GM18508 (cell line): ENCODE measurements around the gene LTBP3.
"Not testable (repeated sequence)": the region's sequence is repeated elsewhere in the genome, so short reads cannot be mapped to it uniquely, and the experiment has no call there.

ENCODE experiments used
- ATAC-seq: cut with Tn5 transposase; IDR thresholded peaks from one replicate; pipeline ENCODE4 v1.9.1; 2021; ENCODE audit warnings: moderate number of reproducible peaks; ENCODE audit not compliant: insufficient read depth, unreplicated experiment

The LTBP3 gene

DNA sequence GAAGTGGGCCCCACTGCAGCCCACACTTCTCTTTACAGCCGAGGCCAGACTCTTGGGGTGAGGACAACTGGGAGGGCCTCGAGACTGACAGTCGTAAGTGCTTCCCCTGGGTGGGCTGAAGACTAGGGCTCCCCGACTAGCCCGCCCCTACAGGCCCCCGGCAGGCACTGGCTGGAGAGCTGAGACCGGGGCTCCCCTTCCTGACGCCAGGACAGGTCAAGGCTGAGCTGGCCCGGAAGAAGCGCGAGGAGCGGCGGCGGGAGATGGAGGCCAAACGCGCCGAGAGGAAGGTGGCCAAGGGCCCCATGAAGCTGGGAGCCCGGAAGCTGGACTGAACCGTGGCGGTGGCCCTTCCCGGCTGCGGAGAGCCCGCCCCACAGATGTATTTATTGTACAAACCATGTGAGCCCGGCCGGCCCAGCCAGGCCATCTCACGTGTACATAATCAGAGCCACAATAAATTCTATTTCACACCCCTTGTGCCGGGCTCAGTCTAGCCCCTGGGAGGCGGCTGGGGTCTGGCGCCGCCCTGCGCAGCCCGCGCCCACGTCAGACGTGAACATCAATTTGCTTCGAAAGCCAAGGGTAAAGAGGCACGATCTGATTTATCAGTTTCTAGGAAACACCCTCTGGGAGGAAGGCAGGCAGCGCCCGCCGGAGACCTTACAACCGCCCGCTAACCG is 19.8 kb downstream of the LTBP3 start:
- ATAC-seq = no peak

DNA sequence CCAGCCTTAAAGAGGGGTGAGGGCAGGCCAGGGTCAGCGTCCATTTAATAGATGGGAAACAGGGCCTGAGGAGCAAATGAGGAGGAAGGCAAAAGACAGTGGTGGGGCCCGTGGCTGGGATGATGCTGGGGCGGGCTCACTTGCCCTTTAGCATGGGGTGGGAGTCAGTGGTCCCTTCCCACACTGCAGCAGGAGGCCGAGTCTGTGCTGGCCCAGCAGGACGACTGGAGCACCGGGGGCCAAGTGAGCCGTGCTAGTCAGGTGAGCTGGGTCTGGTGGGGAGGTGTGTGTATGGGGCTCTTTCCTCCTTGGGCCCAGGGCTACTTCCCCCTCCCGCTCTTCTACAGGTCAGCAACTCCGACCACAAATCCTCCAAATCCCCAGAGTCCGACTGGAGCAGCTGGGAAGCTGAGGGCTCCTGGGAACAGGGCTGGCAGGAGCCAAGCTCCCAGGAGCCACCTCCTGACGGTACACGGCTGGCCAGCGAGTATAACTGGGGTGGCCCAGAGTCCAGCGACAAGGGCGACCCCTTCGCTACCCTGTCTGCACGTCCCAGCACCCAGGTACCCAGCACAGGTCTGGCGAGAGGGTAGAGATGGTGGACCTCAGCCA is 20.4 kb downstream of the LTBP3 start:
- ATAC-seq = no peak

DNA sequence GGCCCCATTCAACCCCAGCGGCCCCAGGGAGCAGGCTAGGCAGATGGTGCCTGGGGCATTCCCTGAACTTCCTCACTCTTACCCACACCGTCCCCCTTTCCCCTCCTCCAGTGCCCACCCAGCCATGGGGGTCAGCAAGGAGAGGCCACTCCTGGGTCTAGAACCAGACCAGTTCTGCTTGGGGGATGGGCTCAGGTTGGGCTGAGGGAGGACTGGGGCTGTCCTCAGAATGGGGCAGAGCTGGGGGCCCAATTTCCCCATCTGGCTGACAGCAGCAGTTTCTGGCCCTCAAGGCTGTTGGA is 20.9 kb downstream of the LTBP3 start:
- ATAC-seq = no peak

DNA sequence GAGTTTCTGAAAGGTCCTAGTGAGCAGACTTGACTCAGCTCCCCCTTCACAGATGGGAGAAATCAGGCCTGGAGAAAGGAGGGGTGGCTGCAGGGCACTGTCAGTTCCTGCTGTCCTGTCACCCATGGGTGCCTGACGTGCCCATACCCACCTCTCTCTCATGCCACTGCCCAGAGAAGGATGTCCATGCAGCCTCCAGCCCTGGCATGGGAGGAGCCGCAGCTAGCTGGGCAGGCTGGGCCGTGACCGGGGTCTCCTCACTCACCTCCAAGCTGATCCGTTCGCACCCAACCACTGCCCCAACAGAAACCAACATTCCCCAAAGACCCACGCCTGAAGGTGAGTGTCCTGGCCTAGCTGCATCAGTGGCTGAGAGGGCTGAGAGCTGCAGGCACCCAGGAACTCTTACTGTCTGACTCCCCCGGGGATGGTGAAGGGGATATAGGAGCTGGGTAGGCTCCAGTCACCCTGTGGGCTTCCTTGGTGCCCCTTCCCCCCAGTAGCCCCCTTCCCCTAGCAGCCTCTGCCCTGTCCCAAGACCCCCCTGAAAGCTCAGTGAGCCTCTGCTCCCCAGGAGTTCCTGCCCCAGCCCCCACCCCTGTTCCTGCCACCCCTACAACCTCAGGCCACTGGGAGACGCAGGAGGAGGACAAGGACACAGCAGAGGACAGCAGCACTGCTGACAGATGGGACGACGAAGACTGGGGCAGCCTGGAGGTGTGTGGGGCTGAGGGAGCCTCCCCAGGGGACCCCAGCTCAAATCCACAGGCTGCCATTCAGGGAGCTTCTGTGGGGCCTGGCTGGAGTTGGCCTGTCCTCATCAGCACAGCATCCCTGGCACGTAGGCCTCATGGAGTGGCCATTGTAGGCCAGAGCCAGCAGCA is 21.5 kb downstream of the LTBP3 start:
- no peak for ATAC-seq

DNA sequence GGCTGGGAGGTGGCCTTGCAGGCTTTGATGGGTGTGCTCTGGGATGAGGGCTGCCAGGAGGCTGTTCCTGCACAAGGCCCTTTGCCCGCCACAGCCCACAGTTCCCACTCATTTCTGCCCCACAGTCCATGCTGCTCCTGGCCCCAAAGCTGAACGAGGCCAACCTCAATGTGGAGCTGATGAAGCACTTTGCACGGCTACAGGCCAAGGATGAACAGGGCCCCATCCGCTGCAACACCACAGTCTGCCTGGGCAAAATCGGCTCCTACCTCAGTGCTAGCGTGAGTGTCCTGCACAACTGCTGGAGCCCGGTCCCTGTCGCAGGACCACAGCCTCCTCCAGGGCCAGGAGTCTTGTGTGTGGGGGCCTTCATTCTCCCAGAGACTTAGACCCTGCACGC is 23.1 kb downstream of the LTBP3 start:
- no peak for ATAC-seq

DNA sequence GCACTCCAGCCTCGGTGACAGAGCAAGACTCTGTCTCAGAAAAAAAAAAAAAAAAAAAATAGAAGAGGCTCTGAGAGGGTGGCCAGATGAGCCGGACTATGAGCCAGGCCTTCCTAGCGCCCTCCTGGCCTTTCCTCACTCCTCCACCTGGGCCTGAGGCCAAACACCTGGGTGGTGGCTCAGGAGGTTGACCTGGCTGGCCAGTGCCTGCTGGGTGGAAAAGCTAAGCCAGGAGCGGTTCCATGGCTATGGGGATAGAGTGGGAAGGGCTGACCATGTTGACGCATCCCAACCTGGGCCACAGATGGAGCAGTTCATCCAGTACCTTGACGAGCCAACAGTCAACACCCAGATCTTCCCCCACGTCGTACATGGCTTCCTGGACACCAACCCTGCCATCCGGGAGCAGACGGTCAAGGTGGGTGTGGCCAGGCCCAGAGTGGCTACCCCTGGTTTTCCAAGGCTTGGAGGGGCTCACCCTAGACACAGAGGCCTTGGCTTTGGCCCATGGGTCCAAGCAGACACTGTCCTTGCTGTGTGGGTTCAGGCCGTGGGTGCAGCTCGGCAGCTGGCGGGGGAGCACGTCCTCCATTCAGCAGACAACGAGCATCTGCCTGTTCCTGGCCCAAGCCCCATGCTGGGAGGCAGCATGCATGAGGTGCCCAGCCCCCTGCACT is 25.6 kb downstream of the LTBP3 start:
- no peak for ATAC-seq

DNA sequence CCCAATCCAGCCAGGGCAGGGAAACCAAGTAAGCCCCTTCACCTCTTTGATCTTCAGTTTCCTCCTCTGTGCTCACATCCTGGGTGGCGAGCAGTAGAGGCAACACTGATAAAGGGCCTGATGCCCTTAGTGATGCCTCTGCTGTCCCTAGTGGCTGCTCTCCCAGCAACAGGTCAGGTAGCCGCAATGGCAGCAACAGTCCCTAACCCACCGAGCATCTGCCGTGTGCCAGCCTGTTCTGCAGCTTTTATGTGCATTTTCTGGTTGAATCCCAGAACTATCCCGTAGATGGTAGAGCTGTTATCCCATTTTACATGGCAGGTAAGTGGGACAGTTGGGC is 28.0 kb downstream of the LTBP3 start:
- no peak for ATAC-seq

DNA sequence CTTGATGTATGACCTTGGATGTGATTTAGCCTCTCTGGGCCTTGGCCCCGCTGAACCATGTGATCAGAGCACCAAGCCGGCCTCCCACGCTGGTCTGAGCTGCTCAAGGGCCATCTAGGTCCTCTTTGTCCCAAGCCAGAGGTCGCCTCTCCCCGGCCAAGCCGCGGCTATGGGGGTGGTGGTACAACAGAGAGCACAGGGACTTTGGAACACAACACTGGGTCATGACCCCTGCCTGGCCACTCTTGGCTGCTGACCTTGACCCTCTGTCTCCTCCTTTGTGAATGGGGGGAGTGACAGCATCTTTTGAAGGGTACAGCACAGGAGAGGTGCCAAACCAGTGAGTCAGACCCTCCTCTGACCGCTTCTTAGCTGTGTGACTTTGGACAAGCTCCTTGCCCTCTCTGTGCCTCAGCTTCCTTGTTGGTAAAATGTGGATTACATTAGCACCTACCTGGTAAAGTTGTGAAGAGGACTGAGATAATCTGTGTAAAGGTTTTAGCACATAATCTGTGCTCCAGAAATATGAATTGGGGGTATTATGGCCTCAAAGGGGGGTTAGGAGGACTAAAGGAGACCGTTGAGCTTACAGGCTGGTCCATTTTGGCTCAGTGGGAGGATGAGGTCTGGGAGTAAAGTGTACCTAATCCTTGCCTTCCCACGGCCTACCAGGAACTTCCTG is 28.5 kb downstream of the LTBP3 start:
- no peak for ATAC-seq

DNA sequence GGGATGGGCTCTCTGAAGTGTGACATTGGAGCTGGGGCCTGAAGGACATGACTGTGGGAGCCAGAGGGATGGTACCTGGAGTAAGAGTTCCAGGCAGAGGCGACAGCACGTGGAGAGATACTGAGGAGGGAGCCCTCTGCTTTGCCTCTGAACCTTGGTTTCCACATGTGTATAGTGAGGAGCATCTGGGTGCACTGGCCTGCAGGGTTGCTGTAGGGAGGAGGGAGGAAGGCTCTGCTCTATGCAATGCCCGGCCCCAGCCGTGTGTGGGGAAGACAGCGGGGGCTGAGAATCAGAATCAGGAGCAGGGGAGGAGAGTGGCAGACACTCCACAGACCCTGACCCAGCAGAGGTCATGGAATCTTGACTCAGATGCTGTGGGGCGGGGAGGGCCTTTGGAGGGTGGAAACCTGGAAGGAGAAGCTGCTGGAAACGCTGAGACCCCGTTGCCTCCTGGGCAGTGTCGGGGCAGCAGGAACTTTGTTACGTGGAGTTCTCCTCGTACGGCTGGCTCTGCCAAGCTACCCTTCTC is 29.3 kb downstream of the LTBP3 start:
- ATAC-seq = no peak

DNA sequence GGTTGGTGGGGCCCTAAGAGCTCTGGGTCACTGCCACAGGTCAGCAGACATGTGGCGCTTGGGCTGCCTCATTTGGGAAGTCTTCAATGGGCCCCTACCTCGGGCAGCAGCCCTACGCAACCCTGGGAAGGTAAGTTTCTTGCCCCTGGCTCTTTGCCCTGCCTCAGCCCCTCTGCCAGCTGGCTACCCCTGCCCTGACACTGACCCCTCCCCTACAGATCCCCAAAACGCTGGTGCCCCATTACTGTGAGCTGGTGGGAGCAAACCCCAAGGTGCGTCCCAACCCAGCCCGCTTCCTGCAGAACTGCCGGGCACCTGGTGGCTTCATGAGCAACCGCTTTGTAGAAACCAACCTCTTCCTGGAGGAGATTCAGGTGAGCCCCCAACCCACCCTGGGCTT is 31.4 kb downstream of the LTBP3 start:
- ATAC-seq = no peak

DNA sequence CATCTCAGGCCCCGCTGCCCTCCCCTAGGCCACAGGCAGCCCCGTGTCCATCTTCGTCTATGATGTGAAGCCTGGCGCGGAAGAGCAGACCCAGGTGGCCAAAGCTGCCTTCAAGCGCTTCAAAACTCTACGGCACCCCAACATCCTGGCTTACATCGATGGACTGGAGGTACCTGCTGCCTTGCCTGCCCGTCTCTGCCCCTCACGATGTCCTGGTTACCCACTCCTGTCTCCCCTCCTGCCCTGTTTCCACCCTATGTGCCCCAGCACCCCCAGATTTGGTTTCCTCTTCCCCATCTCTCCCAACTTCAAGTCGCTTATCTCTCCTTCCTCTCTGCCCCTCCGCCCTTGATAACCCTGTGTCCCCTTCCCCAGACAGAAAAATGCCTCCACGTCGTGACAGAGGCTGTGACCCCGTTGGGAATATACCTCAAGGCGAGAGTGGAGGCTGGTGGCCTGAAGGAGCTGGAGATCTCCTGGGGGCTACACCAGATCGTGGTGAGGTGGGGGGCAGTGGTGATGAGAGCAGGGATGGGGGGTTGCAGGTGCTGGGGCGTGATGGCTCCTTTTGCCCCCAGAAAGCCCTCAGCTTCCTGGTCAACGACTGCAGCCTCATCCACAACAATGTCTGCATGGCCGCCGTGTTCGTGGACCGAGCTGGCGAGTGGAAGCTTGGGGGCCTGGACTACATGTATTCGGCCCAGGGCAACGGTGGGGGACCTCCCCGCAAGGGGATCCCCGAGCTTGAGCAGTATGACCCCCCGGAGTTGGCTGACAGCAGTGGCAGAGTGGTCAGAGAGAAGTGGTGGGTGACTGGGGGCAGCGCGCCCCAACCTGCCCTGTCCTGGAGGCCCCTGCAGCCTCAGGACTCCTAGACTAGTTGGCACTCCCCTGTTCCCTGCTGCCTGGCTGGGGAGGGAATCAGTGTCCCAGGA is 32.3 kb downstream of the LTBP3 start:
- no peak for ATAC-seq

DNA sequence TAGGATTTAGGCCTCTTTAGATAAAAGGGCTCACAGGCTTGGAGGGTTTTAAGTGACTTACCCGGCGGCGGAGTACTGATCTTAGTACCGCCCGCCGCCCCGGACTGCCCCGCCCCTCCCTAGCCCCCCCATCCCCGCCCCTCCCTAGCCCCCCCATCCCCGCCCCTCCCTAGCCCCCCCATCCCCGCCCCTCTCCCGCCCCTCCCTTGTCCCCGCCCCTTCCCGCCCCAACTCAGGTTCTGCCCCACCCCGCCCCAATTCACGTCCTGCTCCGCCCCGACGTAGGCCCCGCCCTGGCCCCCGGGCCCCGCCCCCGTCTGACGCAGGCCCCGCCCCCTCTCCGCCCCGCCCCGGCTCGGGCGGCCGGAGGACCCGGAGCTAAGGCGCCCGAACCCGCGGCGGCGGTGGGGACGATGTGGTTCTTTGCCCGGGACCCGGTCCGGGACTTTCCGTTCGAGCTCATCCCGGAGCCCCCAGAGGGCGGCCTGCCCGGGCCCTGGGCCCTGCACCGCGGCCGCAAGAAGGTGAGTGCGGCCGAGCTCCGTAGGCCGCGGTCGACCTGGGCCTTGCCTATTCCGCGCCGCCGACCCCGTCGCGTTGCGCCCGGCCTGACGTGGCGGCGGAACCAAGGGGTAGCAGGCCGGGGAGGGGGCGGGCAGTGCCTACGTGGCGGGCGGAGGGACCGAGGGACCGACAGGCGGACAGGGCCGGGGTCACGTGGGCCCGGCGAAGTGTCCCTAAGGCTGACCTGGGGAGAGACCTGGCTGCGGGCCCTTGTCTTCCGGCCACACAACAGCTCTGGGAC is 33.2 kb downstream of the LTBP3 start, which contains the start of gene SCYL1:
SCYL1 (plus strand) TSS at position 343 of the 805 bp plus-strand sequence; CDS start at position 414, 71 bp downstream.
- no peak for ATAC-seq

DNA sequence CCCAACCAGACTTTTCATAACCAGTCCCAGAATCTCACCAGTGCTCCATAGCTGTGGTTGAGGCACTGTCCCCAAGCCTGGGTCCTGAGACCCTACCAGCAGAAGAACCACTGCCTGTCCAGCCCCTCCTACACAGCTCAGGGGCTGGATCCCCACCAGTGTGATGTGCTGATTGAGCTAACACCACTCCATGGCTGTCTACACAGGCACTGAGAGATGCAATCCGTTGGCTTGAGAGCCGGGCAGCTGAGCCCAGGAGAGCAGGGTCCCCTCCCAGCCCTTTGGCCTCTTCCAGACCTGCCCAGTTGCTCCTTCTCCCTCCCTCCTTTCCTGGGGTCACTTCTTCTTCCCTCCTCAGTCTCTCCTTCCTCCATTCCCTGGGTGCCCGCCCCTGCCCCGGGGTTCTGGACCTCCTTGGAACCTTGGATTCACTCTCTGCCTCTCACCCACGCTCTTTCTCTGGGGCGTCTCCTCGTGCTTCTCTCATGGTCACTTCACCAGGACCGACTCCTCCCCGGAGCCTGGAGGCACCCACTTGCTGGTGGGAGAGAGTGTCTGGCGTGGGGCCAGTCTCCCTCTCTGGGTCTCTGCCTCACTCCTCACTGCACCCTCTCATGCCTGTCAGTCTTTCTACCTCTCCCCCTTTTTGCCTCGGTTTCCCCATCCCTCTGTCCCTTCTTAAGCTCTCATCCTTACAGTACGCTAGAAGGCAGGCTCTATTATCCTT is 34.0 kb downstream of the LTBP3 start:
- ATAC-seq = no peak

DNA sequence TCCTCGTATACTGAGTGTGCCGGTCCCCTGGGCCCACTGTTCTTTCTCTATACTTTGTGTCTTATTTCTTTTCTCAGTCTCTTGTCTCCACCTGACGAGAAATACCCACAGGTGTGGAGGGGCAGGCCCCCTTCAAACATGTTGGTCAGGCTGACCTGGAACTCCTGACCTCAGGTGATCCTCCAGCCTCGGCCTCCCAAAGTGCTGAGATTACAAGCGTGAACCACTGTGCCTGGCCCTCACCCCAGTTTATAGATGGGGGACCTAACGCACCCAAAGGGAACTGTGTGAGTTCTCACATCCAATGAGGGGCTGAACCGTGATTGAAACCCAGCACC is 34.6 kb downstream of the LTBP3 start:
- not testable (repeated sequence) for ATAC-seq

DNA sequence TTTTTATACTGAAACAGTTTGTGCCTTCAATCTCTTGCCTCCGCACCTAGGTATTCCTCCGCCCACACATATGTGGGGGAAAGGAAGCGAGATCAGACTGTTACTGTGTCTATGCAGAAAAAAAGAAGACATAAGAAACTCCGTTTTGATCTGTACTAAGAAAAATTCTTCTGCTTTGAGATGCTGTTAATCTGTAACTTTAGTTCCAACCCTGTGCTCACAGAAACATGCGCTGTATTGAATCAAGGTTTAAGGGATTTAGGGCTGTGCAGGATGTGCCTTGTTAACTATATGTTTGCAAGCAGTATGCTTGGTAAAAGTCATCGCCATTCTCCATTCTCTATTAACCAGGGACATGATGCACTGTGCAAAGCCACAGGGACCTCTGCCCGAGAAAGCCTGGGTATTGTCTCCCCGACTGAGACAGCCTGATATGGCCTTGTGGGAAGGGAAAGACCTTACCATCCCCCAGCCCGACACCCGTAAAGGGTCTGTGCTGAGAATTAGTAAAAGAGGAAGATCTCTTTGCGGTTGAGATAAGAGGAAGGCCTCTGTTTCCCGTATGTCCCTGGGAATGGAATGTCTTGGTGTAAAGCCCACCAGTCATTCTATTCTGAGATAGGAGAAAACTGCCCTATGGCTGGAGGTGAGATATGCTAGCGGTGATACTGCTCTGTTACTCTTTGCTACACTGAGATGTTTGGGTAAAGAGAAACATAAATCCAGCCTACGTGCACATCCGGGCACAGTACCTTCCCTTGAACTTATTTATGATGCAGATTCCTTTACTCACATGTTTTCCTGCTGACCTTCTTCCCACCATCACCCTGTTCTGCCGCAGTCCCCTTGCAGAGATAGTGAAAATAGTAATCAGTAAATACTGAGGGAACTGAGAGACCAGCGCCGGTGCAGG is 35.2 kb downstream of the LTBP3 start:
- ATAC-seq = not testable (repeated sequence)

DNA sequence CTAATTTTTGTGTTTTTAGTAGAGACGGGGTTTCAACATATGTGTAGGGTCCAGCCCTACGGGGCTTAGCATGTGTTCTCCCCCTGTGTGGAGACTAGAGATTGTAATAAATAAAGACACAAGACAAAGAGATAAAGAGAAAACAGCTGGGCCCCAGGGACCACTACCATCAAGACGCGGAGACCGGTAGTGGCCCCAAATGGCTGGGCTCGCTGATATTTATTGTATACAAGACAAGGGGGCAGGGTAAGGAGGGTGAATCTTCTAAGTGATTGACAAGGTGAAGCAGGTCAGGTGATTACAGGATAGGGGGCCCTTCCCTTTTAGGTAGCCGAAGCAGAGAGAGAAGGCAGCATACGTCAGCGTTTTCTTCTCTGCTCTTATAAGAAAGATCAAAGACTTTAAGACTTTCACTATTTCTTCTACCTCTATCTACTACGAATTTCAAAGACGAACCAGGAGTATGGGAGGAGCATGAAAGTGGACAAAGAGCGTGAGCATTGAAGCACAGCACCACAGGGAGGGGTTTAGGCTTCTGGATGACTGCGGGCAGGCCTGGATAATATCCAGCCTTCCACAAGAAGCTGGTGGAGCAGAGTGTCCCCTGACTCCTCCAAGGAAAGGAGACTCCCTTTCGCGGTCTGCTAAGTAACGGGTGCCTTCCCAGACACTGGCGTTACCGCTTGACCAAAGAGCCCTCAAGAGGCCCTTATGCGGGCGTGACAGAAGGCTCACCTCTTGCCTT is 36.2 kb downstream of the LTBP3 start:
- ATAC-seq = not testable (repeated sequence)
